NB4 (cell line): Measurements from ENCODE around the gene IYD.

Source experiments
- DNase-seq: peaks from one replicate; pipeline ENCODE4 v3.0.0; 2010; ENCODE audit warnings: low read depth
- H3K4me3 ChIP-seq: one replicate; pipeline ENCODE4 v1.5.1; 2011; ENCODE audit warnings: mild to moderate bottlenecking, low read depth, low read length, moderate library complexity
- CTCF ChIP-seq: IDR thresholded peaks from one replicate; pipeline ENCODE4 v1.5.1; 2012; ENCODE audit warnings: low read depth, low read length
- MAX ChIP-seq: IDR thresholded peaks from 2 replicates; pipeline ENCODE4 v1.6.1; 2011; ENCODE audit warnings: low read depth, low read length
- MYC ChIP-seq: IDR thresholded peaks from 2 replicates; pipeline ENCODE4 v1.6.1; 2011; ENCODE audit warnings: low read depth, low read length
- POLR2A ChIP-seq: IDR thresholded peaks from 2 replicates; pipeline ENCODE4 v1.6.1; 2011; ENCODE audit warnings: mild to moderate bottlenecking; ENCODE audit not compliant: insufficient read length; ENCODE audit errors: extremely low read depth

Gene IYD

GRCh38 chr6:150427843-150428242, 59.0 kb downstream of the IYD start:
- no peak for TF ChIP-seq MAX
- TF ChIP-seq CTCF, result no peak
- no peak for TF ChIP-seq MYC
- TF ChIP-seq POLR2A, result no peak
- DNase-seq, result no peak
- no peak overlapping the region for H3K4me3 ChIP-seq

GRCh38 chr6:150430815-150431214, 62.0 kb downstream of the IYD start:
- no peak for DNase-seq
- TF ChIP-seq POLR2A (no peak), MAX (no peak), MYC (no peak), CTCF (no peak)
- H3K4me3 ChIP-seq, result no peak overlapping the region

- no peak overlapping the region for H3K4me3 ChIP-seq
- TF ChIP-seq CTCF, result no peak
- TF ChIP-seq MAX, result no peak
- no peak for TF ChIP-seq MYC
- no peak for TF ChIP-seq POLR2A
- DNase-seq, result no peak
Observed at GRCh38 chr6:150435360-150435759, 66.5 kb downstream of the IYD start.

GRCh38 chr6:150435832-150436231, 67.0 kb downstream of the IYD start:
- no peak for DNase-seq
- H3K4me3 ChIP-seq, result no peak overlapping the region
- no peak for TF ChIP-seq CTCF
- no peak for TF ChIP-seq POLR2A
- no peak for TF ChIP-seq MAX
- TF ChIP-seq MYC, result no peak

- H3K4me3 ChIP-seq, result no peak overlapping the region
- TF ChIP-seq MAX (no peak), POLR2A (no peak), MYC (no peak), CTCF (no peak)
- DNase-seq, result no peak
Observed at GRCh38 chr6:150439373-150439772, 70.6 kb downstream of the IYD start.

- TF ChIP-seq MYC, result no peak
- TF ChIP-seq POLR2A, result no peak
- TF ChIP-seq CTCF, result no peak
Observed at GRCh38 chr6:150443621-150444020, 74.8 kb downstream of the IYD start.

More at GRCh38 chr6:150443621-150444020, 74.8 kb downstream of the IYD start:
- H3K4me3 ChIP-seq, result no peak overlapping the region
- DNase-seq, result no peak
